DMS153 treated with DMSO at 0.1 percent for 48 hours (cell line): ENCODE measurements around the gene KCNJ15.

ENCODE experiments used
- DNase-seq: peaks from one replicate; lab custom pipeline; 2025; ENCODE audit not compliant: unreplicated experiment; lab: John Stamatoyannopoulos, UW

The KCNJ15 gene

GRCh38 chr21:38352536-38353219 is 95.9 kb downstream of the KCNJ15 start:
- peak; percentile 82 for DNase-seq

GRCh38 chr21:38354231-38354630 is 97.4 kb downstream of the KCNJ15 start:
- DNase-seq, result no peak

- DNase-seq, result no peak
These were observed 98.0 kb downstream of the KCNJ15 start for GRCh38 chr21:38354746-38355145.

DNA sequence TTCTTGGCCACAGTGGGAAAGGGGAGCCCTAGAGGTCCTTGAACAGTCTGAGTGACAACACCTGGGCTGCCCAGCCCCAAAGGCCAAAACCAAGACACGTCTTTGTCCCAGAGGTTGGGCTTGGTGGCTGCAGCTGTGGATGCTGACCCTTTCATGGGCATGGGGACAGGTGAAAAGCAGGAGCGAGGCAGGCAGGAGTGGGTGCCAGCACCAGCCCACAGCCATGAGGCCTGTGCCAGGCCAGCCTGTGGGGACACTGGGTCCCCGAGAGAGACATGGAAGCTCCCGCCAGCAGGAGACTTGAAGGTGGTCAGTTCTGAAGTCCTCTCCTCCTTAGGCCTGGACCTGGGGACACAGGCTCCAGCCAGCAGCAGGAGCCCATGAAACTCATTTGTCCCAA is 98.6 kb downstream of the KCNJ15 start:
- DNase-seq, result no peak

- peak; percentile 77 for DNase-seq
These were observed 99.4 kb downstream of the KCNJ15 start for GRCh38 chr21:38355992-38356781.
